ENCODE results near the gene ABHD12.
A peak's percentile ranks its signal among the peaks of the same experiment; 100 is the strongest.

ABHD12 gene

DNA sequence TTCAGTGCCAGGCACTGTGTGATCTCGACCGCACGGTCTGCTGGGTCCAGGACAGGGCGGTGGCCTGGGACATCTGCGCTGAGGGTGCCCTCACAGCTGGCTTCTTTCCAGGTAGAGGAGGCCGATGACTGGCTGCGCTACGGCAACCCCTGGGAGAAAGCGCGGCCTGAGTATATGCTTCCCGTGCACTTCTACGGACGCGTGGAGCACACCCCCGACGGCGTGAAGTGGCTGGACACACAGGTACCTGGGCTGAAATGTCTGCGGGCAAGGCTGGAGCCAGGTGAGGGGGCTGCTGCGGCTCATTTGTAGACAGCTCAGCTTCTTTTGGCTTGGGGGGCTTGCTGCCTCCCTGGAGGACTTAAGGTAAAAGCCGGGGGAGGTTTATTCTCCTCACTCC is 116.2 kb downstream of the ABHD12 start:
- no peak overlapping the region for H3K27ac ChIP-seq (ENCODE audit: poor library complexity, severe bottlenecking)
- no peaks in the 10 kb centered on the region for H3K27me3 ChIP-seq (ENCODE audit: insufficient read depth, poor library complexity, severe bottlenecking)
- TF ChIP-seq CTCF (IDR thresholded peaks at IDR 0.05; ENCODE audit: poor library complexity, severe bottlenecking), result no peak
- ATAC-seq (ENCODE audit: low read depth) (no peak), DNase-seq (ENCODE audit: low spot score) (peak; percentile 58)
- H3K9me3 ChIP-seq (ENCODE audit: severe bottlenecking), result no peaks in the 10 kb centered on the region
- H3K4me1 ChIP-seq (ENCODE audit: insufficient read depth, poor library complexity, severe bottlenecking), result no peaks in the 10 kb centered on the region
- no peak overlapping the region for H3K4me3 ChIP-seq (ENCODE audit: severe bottlenecking)
- H3K36me3 ChIP-seq (ENCODE audit: low read depth), result peaks cover 80% of the 10 kb centered on the region

DNA sequence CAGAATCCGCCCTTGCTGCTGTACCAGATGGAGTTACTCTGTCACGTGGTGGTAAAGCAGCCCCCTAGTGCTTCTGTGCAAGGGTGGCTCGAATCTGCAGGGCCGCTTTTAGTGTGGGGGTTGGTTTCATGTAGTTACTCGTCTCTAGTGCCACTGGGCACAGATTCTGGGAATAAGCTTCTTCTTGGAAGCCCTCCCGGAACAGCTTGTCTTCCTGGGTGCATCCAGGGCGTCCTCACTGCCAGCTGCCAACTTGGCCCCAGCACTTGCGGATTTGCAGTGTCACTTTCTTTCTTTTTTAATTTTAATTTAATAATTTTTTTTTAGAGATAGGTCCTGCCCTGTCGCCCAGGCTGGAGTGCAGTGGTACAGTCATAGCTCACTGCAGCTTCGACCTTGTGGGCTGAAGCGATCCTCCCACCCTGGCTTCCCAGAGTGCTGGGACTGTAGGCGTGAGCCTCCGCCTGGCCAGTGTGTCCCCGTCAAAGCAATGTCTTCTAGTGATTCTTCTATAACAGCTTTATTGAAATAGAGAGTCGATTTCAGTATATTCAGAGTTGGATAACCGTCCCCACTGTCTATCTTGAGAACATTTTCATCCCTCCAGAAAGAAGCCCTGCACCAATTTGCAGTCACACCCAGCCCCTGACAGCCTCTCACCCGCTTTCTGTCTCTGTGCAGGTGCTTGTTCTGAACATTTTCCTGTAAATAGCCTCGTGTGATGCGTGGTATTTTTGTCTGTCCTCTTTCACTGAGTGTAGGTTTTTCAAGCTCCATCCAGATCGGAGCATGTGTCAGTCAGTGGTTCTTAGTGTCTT is 116.9 kb downstream of the ABHD12 start:
- TF ChIP-seq CTCF (IDR thresholded peaks at IDR 0.05; ENCODE audit: poor library complexity, severe bottlenecking), result no peak
- Histone ChIP-seq H3K36me3 (ENCODE audit: low read depth) (peaks cover 80% of the 10 kb centered on the region), H3K4me3 (ENCODE audit: severe bottlenecking) (no peak overlapping the region), H3K4me1 (ENCODE audit: insufficient read depth, poor library complexity, severe bottlenecking) (no peaks in the 10 kb centered on the region), H3K27me3 (ENCODE audit: insufficient read depth, poor library complexity, severe bottlenecking) (no peaks in the 10 kb centered on the region), H3K9me3 (ENCODE audit: severe bottlenecking) (no peaks in the 10 kb centered on the region), H3K27ac (ENCODE audit: poor library complexity, severe bottlenecking) (no peak overlapping the region)
- DNase-seq (ENCODE audit: low spot score) (peak; percentile 21), ATAC-seq (ENCODE audit: low read depth) (no peak)

- Histone ChIP-seq H3K27ac (ENCODE audit: poor library complexity, severe bottlenecking) (no peak overlapping the region), H3K4me1 (ENCODE audit: insufficient read depth, poor library complexity, severe bottlenecking) (no peaks in the 10 kb centered on the region), H3K9me3 (ENCODE audit: severe bottlenecking) (no peaks in the 10 kb centered on the region), H3K36me3 (ENCODE audit: low read depth) (peaks cover 84% of the 10 kb centered on the region), H3K27me3 (ENCODE audit: insufficient read depth, poor library complexity, severe bottlenecking) (no peaks in the 10 kb centered on the region), H3K4me3 (ENCODE audit: severe bottlenecking) (no peak overlapping the region)
- ATAC-seq (ENCODE audit: low read depth) (no peak), DNase-seq (ENCODE audit: low spot score) (peak; percentile 29)
- TF ChIP-seq CTCF (IDR thresholded peaks at IDR 0.05; ENCODE audit: poor library complexity, severe bottlenecking), result no peak
Measured at GRCh38 chr20:25273046-25273445, 117.6 kb downstream of the ABHD12 start.

DNA sequence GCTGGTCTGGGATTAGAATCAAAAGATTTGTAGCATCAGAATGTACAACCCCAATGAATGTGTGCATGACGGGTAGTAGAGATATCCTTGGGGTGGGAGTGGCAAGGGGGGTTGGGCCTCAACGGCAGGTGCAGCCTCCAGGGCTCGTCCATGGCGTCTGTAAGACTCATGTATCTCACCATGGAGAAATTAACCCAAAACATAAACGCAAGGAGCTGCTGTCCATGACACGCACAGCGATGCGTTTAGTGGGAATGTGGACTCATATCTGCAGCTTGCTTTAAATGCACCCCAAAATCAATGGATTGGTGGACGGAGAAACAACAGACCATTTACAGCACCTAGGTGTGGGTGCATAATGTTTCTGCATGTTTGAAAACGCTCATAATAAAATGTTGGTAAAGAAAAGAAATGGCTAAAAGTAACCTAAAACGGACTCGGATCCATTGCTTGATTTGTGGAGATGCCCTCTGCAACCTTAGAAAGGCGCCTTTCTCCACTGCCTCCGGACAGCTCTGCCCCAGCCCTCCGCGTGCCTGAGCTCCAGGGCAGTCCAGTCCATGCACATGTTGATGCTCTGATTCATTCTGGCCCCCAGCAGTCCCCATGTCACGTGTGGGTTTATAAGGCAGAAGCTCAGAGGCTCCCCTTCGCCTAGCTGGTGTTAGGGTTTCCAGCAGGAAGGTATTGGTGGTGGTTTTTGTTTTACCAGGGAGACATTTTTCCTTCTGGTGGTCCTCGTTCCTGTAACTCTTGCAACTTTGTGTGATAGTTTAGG is 118.2 kb downstream of the ABHD12 start:
- no peak overlapping the region for H3K4me3 ChIP-seq (ENCODE audit: severe bottlenecking)
- no peaks in the 10 kb centered on the region for H3K9me3 ChIP-seq (ENCODE audit: severe bottlenecking)
- no peak for TF ChIP-seq CTCF (IDR thresholded peaks at IDR 0.05; ENCODE audit: poor library complexity, severe bottlenecking)
- peak; percentile 25 for DNase-seq (ENCODE audit: low spot score)
- no peak overlapping the region for H3K27ac ChIP-seq (ENCODE audit: poor library complexity, severe bottlenecking)
- peaks cover 84% of the 10 kb centered on the region for H3K36me3 ChIP-seq (ENCODE audit: low read depth)
- no peaks in the 10 kb centered on the region for H3K27me3 ChIP-seq (ENCODE audit: insufficient read depth, poor library complexity, severe bottlenecking)
- ATAC-seq (ENCODE audit: low read depth), result no peak
- H3K4me1 ChIP-seq (ENCODE audit: insufficient read depth, poor library complexity, severe bottlenecking), result no peaks in the 10 kb centered on the region
